ENCODE data around the gene RNPC3. TPM values are rescaled to one million over a fixed set of nuclear protein-coding genes. Genes with fewer than 3 reads are reported as not detected.

RNPC3 gene
- 3.1 and 4.2 TPM in 2 replicates for total RNA-seq

GRCh38 chr1:103525607-103526507 lies at the start of gene RNPC3:
TSS of gene RNPC3 (plus strand) at chr1:103525699. CDS start at chr1:103526071, 372 bp downstream.

GRCh38 chr1:103571289-103571688 lies 45.8 kb downstream of the RNPC3 start, which contains the start of gene AMY2B:
TSS of gene AMY2B (plus strand) at chr1:103571589. CDS start at chr1:103571603, 14 bp downstream.

Other genes with a start within 250 kb of the RNPC3 start
- gene AMY2B, start 45.9 kb downstream of the RNPC3 start, total RNA-seq = 1.9 and 2.7 TPM in 2 replicates
- gene AMY2A, start 91.7 kb downstream of the RNPC3 start, total RNA-seq = not detected in 2 replicates
- not detected in 2 replicates for gene AMY1A, start 130.1 kb downstream of the RNPC3 start, total RNA-seq
- gene AMY1B, start 170.5 kb downstream of the RNPC3 start, total RNA-seq = not detected in 2 replicates
- not detected in 2 replicates for gene AMY1C, start 224.2 kb downstream of the RNPC3 start, total RNA-seq

Data from smooth muscle cell of the pulmonary artery (primary cell).